IPS-15b (cell line): ENCODE results near the gene APH1B.

Source experiments
- H3K27me3 ChIP-seq: one replicate; pipeline ENCODE4 v1.6.1; 2013; ENCODE audit warnings: low read length; ENCODE audit not compliant: control insufficient read depth, insufficient read depth
- H3K36me3 ChIP-seq: one replicate; pipeline ENCODE4 v1.6.1; 2013; ENCODE audit warnings: low read length; ENCODE audit not compliant: control insufficient read depth, insufficient read depth
- H3K4me1 ChIP-seq: one replicate; pipeline ENCODE4 v1.6.1; 2013; ENCODE audit warnings: mild to moderate bottlenecking, low read length; ENCODE audit not compliant: control insufficient read depth, insufficient read depth
- H3K4me3 ChIP-seq: one replicate; pipeline ENCODE4 v1.5.1; 2013; ENCODE audit warnings: low read depth, low read length
- H3K9ac ChIP-seq: one replicate; pipeline ENCODE4 v1.6.1; 2013; ENCODE audit warnings: low read depth, mild to moderate bottlenecking, low read length
- H3K9me3 ChIP-seq: one replicate; pipeline ENCODE4 v1.6.1; 2013; ENCODE audit warnings: mild to moderate bottlenecking, low read length; ENCODE audit not compliant: control insufficient read depth, insufficient read depth

Gene APH1B

DNA sequence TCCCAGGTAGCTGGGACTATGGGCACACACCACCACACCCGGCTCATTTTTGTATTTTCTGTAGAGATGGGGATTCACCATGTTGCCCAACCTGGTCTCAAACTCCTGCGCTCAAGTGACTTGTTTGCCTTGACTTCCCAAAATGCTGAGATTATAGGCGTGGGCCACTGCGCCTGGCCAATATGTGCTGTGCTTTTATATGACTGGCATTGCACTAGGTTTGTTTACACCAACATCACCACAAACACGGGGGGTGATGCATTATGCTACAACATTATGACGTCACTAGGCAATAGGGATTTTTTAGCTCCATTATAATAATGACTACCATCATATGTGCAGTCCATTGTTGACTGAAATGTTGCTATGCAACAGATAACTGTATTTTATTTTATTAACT is 6.9 kb downstream of the APH1B start:
- no peaks in the 10 kb centered on the region for H3K9me3 ChIP-seq
- no peak overlapping the region for H3K9ac ChIP-seq
- H3K4me3 ChIP-seq, result no peak overlapping the region
- H3K4me1 ChIP-seq, result no peaks in the 10 kb centered on the region
- H3K27me3 ChIP-seq, result no peaks in the 10 kb centered on the region
- no peaks in the 10 kb centered on the region for H3K36me3 ChIP-seq

DNA sequence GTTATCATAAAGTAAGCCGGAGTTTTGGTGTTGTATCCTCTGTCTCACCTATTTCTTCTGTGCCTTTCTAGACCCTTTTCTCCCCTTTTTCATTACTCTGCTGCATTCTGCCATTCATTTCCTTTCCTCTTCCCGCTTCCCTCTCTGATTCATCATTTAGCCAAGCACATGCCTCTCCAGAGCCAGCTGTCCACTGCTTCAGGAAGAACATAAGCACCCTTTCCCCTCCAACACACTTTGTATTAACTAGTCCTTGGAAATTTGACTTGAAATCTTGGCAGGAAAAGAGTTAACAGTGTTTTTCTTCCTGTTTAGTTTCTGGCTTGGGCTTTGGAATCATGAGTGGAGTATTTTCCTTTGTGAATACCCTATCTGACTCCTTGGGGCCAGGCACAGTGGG is 9.7 kb downstream of the APH1B start:
- Histone ChIP-seq H3K4me1 (no peaks in the 10 kb centered on the region), H3K36me3 (no peaks in the 10 kb centered on the region), H3K9ac (no peak overlapping the region), H3K9me3 (no peaks in the 10 kb centered on the region), H3K4me3 (no peak overlapping the region), H3K27me3 (no peaks in the 10 kb centered on the region)

GRCh38 chr15:63288342-63288741 is 10.9 kb downstream of the APH1B start:
- Histone ChIP-seq H3K9ac (no peak overlapping the region), H3K4me3 (no peak overlapping the region), H3K4me1 (no peaks in the 10 kb centered on the region), H3K36me3 (no peaks in the 10 kb centered on the region), H3K27me3 (no peaks in the 10 kb centered on the region), H3K9me3 (no peaks in the 10 kb centered on the region)

- Histone ChIP-seq H3K4me1 (no peaks in the 10 kb centered on the region), H3K27me3 (no peaks in the 10 kb centered on the region), H3K4me3 (no peak overlapping the region), H3K9me3 (no peaks in the 10 kb centered on the region), H3K9ac (no peak overlapping the region), H3K36me3 (no peaks in the 10 kb centered on the region)
These were observed 11.5 kb downstream of the APH1B start for GRCh38 chr15:63288778-63289378.

DNA sequence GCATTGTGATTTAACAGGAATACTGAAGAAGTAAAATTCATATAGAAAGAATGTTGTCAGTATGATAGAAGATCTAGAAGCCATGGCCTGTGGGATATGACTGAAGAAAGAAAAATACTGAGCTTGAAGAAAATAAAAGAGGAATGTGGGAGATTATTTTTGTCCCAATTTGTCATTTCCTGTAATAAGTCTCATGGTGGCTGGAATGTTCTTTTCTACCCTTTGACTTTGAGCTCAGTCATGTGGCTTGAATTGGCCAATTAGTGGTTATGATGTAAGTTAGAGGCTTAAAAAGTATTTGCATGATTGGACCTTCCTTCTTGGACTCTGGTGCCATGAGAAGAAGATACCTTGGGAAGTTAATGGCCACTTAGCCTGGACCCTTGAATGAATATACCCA is 14.1 kb downstream of the APH1B start:
- Histone ChIP-seq H3K4me3 (no peak overlapping the region), H3K27me3 (no peaks in the 10 kb centered on the region), H3K4me1 (no peaks in the 10 kb centered on the region), H3K9me3 (no peaks in the 10 kb centered on the region), H3K9ac (no peak overlapping the region), H3K36me3 (no peaks in the 10 kb centered on the region)

DNA sequence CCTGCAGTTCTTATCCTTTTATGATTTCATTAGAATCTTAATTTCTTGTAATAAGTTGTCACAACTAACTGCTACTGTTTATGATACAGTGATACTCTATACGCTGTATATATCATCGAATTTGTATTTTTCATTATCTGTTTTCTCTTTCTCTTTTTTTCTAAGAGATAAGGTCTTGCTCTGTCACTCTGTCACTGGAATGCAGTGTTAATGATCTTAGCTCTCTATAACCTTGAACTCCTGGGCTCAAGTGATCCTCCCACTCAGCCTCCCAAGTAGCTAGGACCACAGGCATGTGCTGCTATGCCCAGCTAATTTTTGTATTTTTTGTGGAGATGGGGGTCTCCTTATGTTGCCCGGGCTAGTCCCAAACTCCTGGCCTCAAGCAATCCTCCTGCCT is 14.8 kb downstream of the APH1B start:
- Histone ChIP-seq H3K4me1 (no peaks in the 10 kb centered on the region), H3K4me3 (no peak overlapping the region), H3K9ac (no peak overlapping the region), H3K36me3 (no peaks in the 10 kb centered on the region), H3K27me3 (no peaks in the 10 kb centered on the region), H3K9me3 (no peaks in the 10 kb centered on the region)

DNA sequence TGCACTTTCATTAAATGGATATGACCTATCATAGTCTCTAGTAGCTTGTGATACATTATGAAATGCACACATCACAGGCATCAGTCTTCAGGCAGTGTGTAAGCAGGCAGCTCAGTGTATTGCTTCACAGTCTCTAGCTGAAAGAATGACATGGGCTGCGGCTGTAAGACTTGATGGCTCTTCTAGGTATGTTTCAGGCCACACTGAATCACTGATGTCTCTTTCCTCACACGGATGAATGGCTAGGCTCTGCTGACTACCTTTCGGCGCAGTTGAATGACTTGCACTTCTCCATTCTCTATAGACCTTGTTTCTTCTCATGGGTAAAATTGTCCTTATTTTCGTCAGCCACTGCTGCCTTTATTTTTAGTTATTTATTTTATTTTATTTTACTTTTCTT is 15.4 kb downstream of the APH1B start:
- H3K4me3 ChIP-seq, result no peak overlapping the region
- H3K36me3 ChIP-seq, result no peaks in the 10 kb centered on the region
- no peaks in the 10 kb centered on the region for H3K4me1 ChIP-seq
- no peaks in the 10 kb centered on the region for H3K27me3 ChIP-seq
- no peak overlapping the region for H3K9ac ChIP-seq
- H3K9me3 ChIP-seq, result no peaks in the 10 kb centered on the region

DNA sequence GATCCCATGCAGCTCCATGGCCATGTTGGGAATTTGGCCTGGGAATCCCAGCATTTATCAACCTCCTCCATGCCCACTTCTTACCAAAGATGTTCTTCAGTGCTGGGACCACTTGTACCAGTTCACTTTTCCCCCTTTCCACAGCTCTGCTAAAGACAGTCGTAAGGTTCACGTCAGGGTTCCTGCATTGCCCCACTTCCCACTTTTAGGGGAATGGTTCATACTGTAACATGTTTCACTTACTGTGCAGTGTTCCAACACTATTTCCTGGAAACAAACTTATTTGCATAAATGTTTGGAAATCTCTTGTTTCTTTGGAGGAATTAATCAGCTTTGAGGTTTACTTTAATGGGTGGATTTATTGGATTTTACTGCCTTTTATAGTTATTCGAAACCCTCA is 17.0 kb downstream of the APH1B start:
- Histone ChIP-seq H3K4me3 (no peak overlapping the region), H3K9ac (no peak overlapping the region)

GRCh38 chr15:63295341-63295740 is 17.9 kb downstream of the APH1B start:
- Histone ChIP-seq H3K36me3 (no peaks in the 10 kb centered on the region), H3K4me3 (no peak overlapping the region), H3K9me3 (no peaks in the 10 kb centered on the region), H3K4me1 (peaks cover 2% of the 10 kb centered on the region), H3K9ac (no peak overlapping the region), H3K27me3 (no peaks in the 10 kb centered on the region)

More for the DNA sequence above, 17.0 kb downstream of the APH1B start:
- Histone ChIP-seq H3K36me3 (no peaks in the 10 kb centered on the region), H3K27me3 (no peaks in the 10 kb centered on the region), H3K4me1 (no peaks in the 10 kb centered on the region), H3K9me3 (no peaks in the 10 kb centered on the region)

DNA sequence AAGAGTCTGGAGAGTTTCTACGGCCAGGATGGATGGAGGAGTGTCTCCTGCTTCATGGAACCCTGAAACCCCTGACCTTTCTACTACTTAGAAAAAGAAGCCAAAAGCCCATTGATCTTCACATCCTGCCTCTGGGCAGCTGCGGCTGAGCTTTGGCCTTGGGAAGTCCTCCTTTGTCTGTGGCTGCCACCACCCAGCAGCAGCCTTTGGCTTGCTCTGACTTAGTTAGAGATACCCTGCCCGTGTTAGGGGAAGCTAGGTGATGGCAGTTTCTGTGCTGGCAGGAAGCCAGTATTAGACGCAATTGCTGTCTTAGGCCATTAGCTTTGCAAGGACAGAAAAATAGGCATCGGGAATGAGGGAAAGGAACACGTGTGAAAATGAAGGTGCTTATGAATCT is 18.8 kb downstream of the APH1B start:
- no peaks in the 10 kb centered on the region for H3K9me3 ChIP-seq
- H3K4me1 ChIP-seq, result peaks cover 2% of the 10 kb centered on the region
- H3K4me3 ChIP-seq, result no peak overlapping the region
- no peak overlapping the region for H3K9ac ChIP-seq
- H3K36me3 ChIP-seq, result no peaks in the 10 kb centered on the region
- no peaks in the 10 kb centered on the region for H3K27me3 ChIP-seq

DNA sequence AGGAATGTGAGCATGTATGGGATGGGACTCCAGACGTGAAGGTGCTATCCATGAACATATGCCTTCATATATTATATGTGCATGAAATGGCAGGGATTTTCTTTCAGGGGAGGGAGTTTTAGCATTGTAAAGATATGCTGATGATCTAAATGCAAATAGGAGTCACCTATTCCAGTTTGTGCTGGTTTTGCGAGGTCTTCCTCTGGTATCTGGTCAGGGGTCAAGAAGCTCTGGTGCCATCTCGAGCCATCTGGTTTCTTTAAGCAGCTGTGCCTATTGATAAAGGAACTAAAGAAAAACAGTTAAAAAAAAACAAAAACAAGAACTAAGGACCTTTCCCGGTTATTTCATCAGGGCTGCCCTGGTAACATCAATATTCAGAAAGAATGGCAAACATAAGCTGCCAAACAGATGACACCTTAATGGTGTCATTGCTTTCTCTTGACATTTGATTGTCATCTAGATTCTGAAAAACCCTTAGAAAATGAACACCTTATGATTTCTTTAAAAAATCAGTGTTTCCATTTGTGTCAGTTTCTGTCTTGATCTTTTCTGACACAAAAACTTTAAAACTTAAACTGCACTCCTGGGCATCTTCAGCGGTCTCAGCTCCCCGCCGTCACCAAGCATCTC is 22.7 kb downstream of the APH1B start:
- Histone ChIP-seq H3K9ac (no peak overlapping the region), H3K9me3 (no peaks in the 10 kb centered on the region), H3K4me3 (no peak overlapping the region), H3K36me3 (no peaks in the 10 kb centered on the region), H3K27me3 (no peaks in the 10 kb centered on the region), H3K4me1 (peaks cover 2% of the 10 kb centered on the region)

GRCh38 chr15:63301088-63301487 is 23.7 kb downstream of the APH1B start:
- Histone ChIP-seq H3K4me3 (no peak overlapping the region), H3K36me3 (no peaks in the 10 kb centered on the region), H3K9ac (no peak overlapping the region), H3K9me3 (no peaks in the 10 kb centered on the region), H3K27me3 (no peaks in the 10 kb centered on the region), H3K4me1 (peaks cover 2% of the 10 kb centered on the region)
